ENCODE measurements around the gene MTUS2. TPM values are rescaled to one million over a fixed set of nuclear protein-coding genes. Genes with fewer than 3 reads are reported as not detected.

MTUS2 gene
- total and polyA plus RNA-seq, 2 of the 8 experiments (the other 6 are each of a cell fraction or from before 2014, with no cell fraction given) = 0.18 to 0.80 TPM

DNA sequence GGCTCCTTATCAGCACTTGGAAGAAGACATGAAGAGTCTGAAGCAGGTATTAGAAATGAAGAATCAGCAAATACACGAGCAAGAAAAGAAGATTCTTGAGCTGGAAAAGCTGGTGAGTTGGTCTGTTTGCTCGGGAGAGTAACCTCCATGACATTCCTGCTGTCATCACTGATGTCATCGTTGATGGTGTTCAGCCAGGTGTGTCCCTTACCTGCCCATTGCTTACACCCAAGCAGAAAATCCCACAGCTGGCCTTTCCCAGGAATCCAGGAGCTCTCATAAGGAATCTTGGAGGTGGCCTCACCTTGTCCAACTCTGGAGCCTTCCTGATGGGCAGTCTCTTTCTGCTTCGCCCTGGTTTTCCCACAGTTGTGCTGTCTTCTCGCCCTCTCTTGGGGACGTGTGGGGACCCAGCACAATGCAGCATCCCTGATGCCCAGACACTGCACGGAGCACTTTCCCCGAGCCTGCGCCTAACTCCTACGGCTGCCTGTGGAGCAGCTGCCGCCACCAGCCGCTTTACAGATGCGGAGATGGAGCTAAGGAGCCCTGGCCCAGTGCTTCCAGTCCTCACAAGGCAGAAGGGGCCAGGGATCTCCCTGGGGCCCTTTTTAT, 678.4 kb downstream of the MTUS2 start:
- DNase-seq (ENCODE audit: low read depth in 1 of 2, low spot score in 2 of 2) (no peak), FAIRE-seq (no peak)
- no peak overlapping the region for H3K4me3 ChIP-seq (ENCODE audit: extremely low read depth in 1 of 4, insufficient read depth in 2 of 4, low read depth in 3 of 4, low read length in 4 of 4)
- H3K4ac ChIP-seq (replicated peaks; ENCODE audit: insufficient read length, low read depth, low read length) = no peak overlapping the region
- H3K56ac ChIP-seq (replicated peaks; ENCODE audit: insufficient read length, low read depth, low read length) = no peak overlapping the region
- no peak overlapping the region for H3K18ac ChIP-seq (ENCODE audit: extremely low read depth, low read length)
- no peak overlapping the region for H4K8ac ChIP-seq (ENCODE audit: extremely low read depth, insufficient read depth, low read length)
- ChIA-PET POLR2A (ENCODE audit: partially characterized antibody) (interaction anchor here (1.5 to 4.2 kb wide), 2 partner anchors 8 to 16 kb away, joined by 4 to 23 read pairs; no protein-coding TSS in a partner anchor), CTCF (ENCODE audit: partially characterized antibody) (interaction anchor here (0.6 to 17.8 kb wide), 6 partner anchors 10 to 1769 kb away, joined by 3 to 210 read pairs (median 6); no protein-coding TSS in a partner anchor)
- no peak overlapping the region for H4K91ac ChIP-seq (replicated peaks; ENCODE audit: insufficient read length, low read length)
- H2BK12ac ChIP-seq (ENCODE audit: low read depth, low read length) = no peak overlapping the region
- no peak overlapping the region for H2AK5ac ChIP-seq (ENCODE audit: low read depth, low read length)
- H3K27ac ChIP-seq (ENCODE audit: low read depth, low read length) = no peak overlapping the region
- no peaks in the 10 kb centered on the region for H3K23me2 ChIP-seq (ENCODE audit: low read depth, low read length)
- no peak overlapping the region for H4K5ac ChIP-seq (ENCODE audit: insufficient read length, low read depth, low read length)
- H2BK120ac ChIP-seq (replicated peaks; ENCODE audit: low read depth, low read length) = no peak overlapping the region
- H3K23ac ChIP-seq (ENCODE audit: insufficient read length) = no peak overlapping the region
- H2BK5ac ChIP-seq (ENCODE audit: low read depth, low read length) = no peak overlapping the region
- no peaks in the 10 kb centered on the region; a peak in 1 of 7 replicates for H3K27me3 ChIP-seq (replicated peaks in 1 of 4; ENCODE audit: control insufficient read depth in 3 of 4, extremely low read depth in 1 of 4, insufficient read depth in 3 of 4, low read length in 3 of 4)
- no peak overlapping the region for H2AFZ ChIP-seq (ENCODE audit: low read length)
- peaks cover 0 to 3% of the 10 kb centered on the region in 2 experiments for H4K20me1 ChIP-seq (replicated peaks in 1 of 2; ENCODE audit: control insufficient read depth in 1 of 2, insufficient read depth in 2 of 2, low read length in 2 of 2)
- H3K4me1 ChIP-seq (replicated peaks in 1 of 4; ENCODE audit: control insufficient read depth in 3 of 4, insufficient read depth in 4 of 4, low read length in 3 of 4) = peaks cover 0 to 3% (median 0%) of the 10 kb centered on the region in 4 experiments; a peak in 2 of 7 replicates
- H3K79me2 ChIP-seq (ENCODE audit: control insufficient read depth in 1 of 2, insufficient read depth in 2 of 2, low read length in 2 of 2) = no peaks in the 10 kb centered on the region
- no peak overlapping the region for H3K9ac ChIP-seq (replicated peaks in 1 of 4; ENCODE audit: extremely low read depth in 1 of 4, low read depth in 3 of 4, low read length in 3 of 4)
- no peaks in the 10 kb centered on the region for H3K9me3 ChIP-seq (ENCODE audit: insufficient read depth in 2 of 2, low read depth in 1 of 2, low read length in 1 of 2)
- no peak overlapping the region for H2BK20ac ChIP-seq (ENCODE audit: low read length)
- WGBS, 2 experiments (ENCODE audit: extremely low coverage in 1 of 2, insufficient coverage in 1 of 2, insufficient read length in 1 of 2, insufficient replicate concordance in 2 of 2, low coverage in 1 of 2, low lambda C conversion rate in 2 of 2, missing lambda C conversion rate in 1 of 2) = 91% methylated on average over 13 of the region's 13 CpGs; no CpG with 5 or more reads in 1 of the 2 experiments
- H2BK15ac ChIP-seq (ENCODE audit: low read length) = no peak overlapping the region
- no peaks in the 10 kb centered on the region for H3K36me3 ChIP-seq (ENCODE audit: control insufficient read depth in 2 of 4, insufficient read depth in 4 of 4, low read length in 3 of 4)
- H3K4me2 ChIP-seq (ENCODE audit: insufficient read depth in 1 of 2, low read depth in 2 of 2, low read length in 2 of 2) = no peak overlapping the region
- no peaks in the 10 kb centered on the region for H3K79me1 ChIP-seq (ENCODE audit: low read depth, low read length)
- H3K14ac ChIP-seq (ENCODE audit: insufficient read length) = no peak overlapping the region
- TF ChIP-seq HDAC2 (IDR thresholded peaks at IDR 0.05; ENCODE audit: borderline replicate concordance in 1 of 2, low read depth in 2 of 2, low read length in 2 of 2) = no peak
- TF ChIP-seq CHD1 (IDR thresholded peaks at IDR 0.05; ENCODE audit: low read depth, low read length) = no peak
- no peak for TF ChIP-seq EP300 (IDR thresholded peaks at IDR 0.05; ENCODE audit: borderline replicate concordance in 1 of 2, low read depth in 2 of 2, low read length in 2 of 2)
- no peak for TF ChIP-seq TEAD4 (IDR thresholded peaks at IDR 0.05; ENCODE audit: low read depth, low read length)
- TF ChIP-seq TCF12 (IDR thresholded peaks at IDR 0.05; ENCODE audit: low read depth, low read length) = no peak
- no peak for TF ChIP-seq SP2 (IDR thresholded peaks at IDR 0.05; ENCODE audit: low read length)
- no peak for TF ChIP-seq CTCF (IDR thresholded peaks at IDR 0.05; ENCODE audit: control extremely low read depth in 1 of 3, insufficient read depth in 1 of 3, low read depth in 1 of 3, low read length in 3 of 3)
- no peak for TF ChIP-seq ATF3 (IDR thresholded peaks at IDR 0.05; ENCODE audit: insufficient read depth, low read depth, low read length)
- no peak for TF ChIP-seq JUN (IDR thresholded peaks at IDR 0.05; ENCODE audit: low read depth, low read length)
- no peak for TF ChIP-seq YY1 (IDR thresholded peaks at IDR 0.05; ENCODE audit: low read depth, low read length)
